Measurements from ENCODE around the gene ATRIP.
A peak's percentile ranks its signal among the peaks of the same experiment; 100 is the strongest.

The ATRIP gene

GRCh38 chr3:48445277-48445882 lies 1.2 kb upstream of the ATRIP start:
- no peak overlapping the region for H3K27ac ChIP-seq
- H3K4me3 ChIP-seq (ENCODE audit: low read depth, low read length) = peak overlapping the region; percentile 77
- no peak for TF ChIP-seq CTCF (IDR thresholded peaks at IDR 0.05; ENCODE audit: low read depth, low read length, missing control alignments)
- peaks cover 15% of the 10 kb centered on the region for H3K36me3 ChIP-seq (replicated peaks)
- no peak for DNase-seq
- H3K27me3 ChIP-seq (replicated peaks) = no peaks in the 10 kb centered on the region
- in situ Hi-C loops (cut with HindIII; ENCODE audit: low pct_ligation_motif_present, low sequenced_read_pairs) = loop anchor here (25.0 kb wide), 1 partner anchor 183 kb away; no protein-coding TSS in a partner anchor

GRCh38 chr3:48446043-48446424 lies 503 bp upstream of the ATRIP start:
- H3K4me3 ChIP-seq (ENCODE audit: low read depth, low read length) = peak overlapping the region; percentile 77
- no peak for DNase-seq
- TF ChIP-seq CTCF (IDR thresholded peaks at IDR 0.05; ENCODE audit: low read depth, low read length, missing control alignments) = no peak
- peaks cover 15% of the 10 kb centered on the region for H3K36me3 ChIP-seq (replicated peaks)
- no peaks in the 10 kb centered on the region for H3K27me3 ChIP-seq (replicated peaks)
- in situ Hi-C loops (cut with HindIII; ENCODE audit: low pct_ligation_motif_present, low sequenced_read_pairs) = loop anchor here (25.0 kb wide), 1 partner anchor 184 kb away; no protein-coding TSS in a partner anchor
- H3K27ac ChIP-seq = peak overlapping the region; percentile 66

GRCh38 chr3:48451270-48451669 lies 4.7 kb downstream of the ATRIP start:
- no peak for DNase-seq

GRCh38 chr3:48456456-48456855 lies 9.9 kb downstream of the ATRIP start:
- TF ChIP-seq CTCF (IDR thresholded peaks at IDR 0.05; ENCODE audit: low read depth, low read length, missing control alignments) = no peak
- Histone ChIP-seq H3K4me3 (ENCODE audit: low read depth, low read length) (no peak overlapping the region), H3K27me3 (replicated peaks) (no peaks in the 10 kb centered on the region), H3K36me3 (replicated peaks) (peaks cover 50% of the 10 kb centered on the region), H3K27ac (no peak overlapping the region)
- DNase-seq = no peak
- in situ Hi-C loops (cut with HindIII; ENCODE audit: low pct_ligation_motif_present, low sequenced_read_pairs) = no loop called here

More at GRCh38 chr3:48451270-48451669, 4.7 kb downstream of the ATRIP start:
- in situ Hi-C loops (cut with HindIII; ENCODE audit: low pct_ligation_motif_present, low sequenced_read_pairs) = no loop called here
- H3K4me3 ChIP-seq (ENCODE audit: low read depth, low read length) = no peak overlapping the region
- no peaks in the 10 kb centered on the region for H3K27me3 ChIP-seq (replicated peaks)
- H3K36me3 ChIP-seq (replicated peaks) = peaks cover 32% of the 10 kb centered on the region
- TF ChIP-seq CTCF (IDR thresholded peaks at IDR 0.05; ENCODE audit: low read depth, low read length, missing control alignments) = no peak
- no peak overlapping the region for H3K27ac ChIP-seq

- Histone ChIP-seq H3K36me3 (replicated peaks) (peaks cover 33% of the 10 kb centered on the region), H3K27ac (no peak overlapping the region), H3K27me3 (replicated peaks) (no peaks in the 10 kb centered on the region), H3K4me3 (ENCODE audit: low read depth, low read length) (no peak overlapping the region)
- no peak for DNase-seq
- in situ Hi-C loops (cut with HindIII; ENCODE audit: low pct_ligation_motif_present, low sequenced_read_pairs) = no loop called here
- TF ChIP-seq CTCF (IDR thresholded peaks at IDR 0.05; ENCODE audit: low read depth, low read length, missing control alignments) = no peak
Measured at GRCh38 chr3:48459331-48459730, 12.8 kb downstream of the ATRIP start.
